Non-pigmented ciliary epithelial cell (primary cell): ENCODE data around the gene RPL11.
"Not testable (repeated sequence)": the region's sequence is repeated elsewhere in the genome, so short reads cannot be mapped to it uniquely, and the experiment has no call there.

Source experiments
- DNase-seq: peaks from one replicate; pipeline ENCODE4 v3.0.0-alpha.2; 2010; ENCODE audit warnings: low read depth

RPL11 gene

GRCh38 chr1:23685197-23685596, 6.4 kb upstream of the RPL11 start:
- DNase-seq: not testable (repeated sequence)

- DNase-seq: not testable (repeated sequence)
Observed at GRCh38 chr1:23687680-23688079, 3.9 kb upstream of the RPL11 start.

- not testable (repeated sequence) for DNase-seq
Observed at GRCh38 chr1:23688281-23688680, 3.3 kb upstream of the RPL11 start.

- DNase-seq: no peak
Observed at GRCh38 chr1:23692308-23692871, 784 bp downstream of the RPL11 start.

- no peak for DNase-seq
Observed at GRCh38 chr1:23693599-23693998, 2.0 kb downstream of the RPL11 start.

- DNase-seq: no peak
Observed at GRCh38 chr1:23694371-23694770, 2.8 kb downstream of the RPL11 start.

- DNase-seq: no peak
Observed at GRCh38 chr1:23695667-23696066, 4.1 kb downstream of the RPL11 start.

GRCh38 chr1:23696335-23696989, 4.9 kb downstream of the RPL11 start:
- DNase-seq: no peak

- DNase-seq: no peak
Observed at GRCh38 chr1:23698466-23698865, 6.9 kb downstream of the RPL11 start.

- no peak for DNase-seq
Observed at GRCh38 chr1:23699280-23700179, 7.9 kb downstream of the RPL11 start.

GRCh38 chr1:23701310-23701709, 9.7 kb downstream of the RPL11 start:
- DNase-seq: no peak

- no peak for DNase-seq
Observed at GRCh38 chr1:23701996-23702395, 10.4 kb downstream of the RPL11 start.

- DNase-seq: no peak
Observed at GRCh38 chr1:23704834-23705495, 13.4 kb downstream of the RPL11 start.

GRCh38 chr1:23709229-23709628, 17.6 kb downstream of the RPL11 start:
- DNase-seq: no peak

- DNase-seq: no peak
Observed at GRCh38 chr1:23718482-23718881, 26.9 kb downstream of the RPL11 start.

- DNase-seq: no peak
Observed at GRCh38 chr1:23719162-23719820, 27.7 kb downstream of the RPL11 start.

GRCh38 chr1:23720256-23720995, 28.8 kb downstream of the RPL11 start:
- no peak for DNase-seq

GRCh38 chr1:23722652-23723051, 31.0 kb downstream of the RPL11 start:
- DNase-seq: no peak

GRCh38 chr1:23726686-23727085, 35.1 kb downstream of the RPL11 start:
- no peak for DNase-seq

- no peak for DNase-seq
Observed at GRCh38 chr1:23727362-23727811, 35.8 kb downstream of the RPL11 start.
